GM23338 (cell line): ENCODE results near the gene PGAM1. TPM values are rescaled to one million over a fixed set of nuclear protein-coding genes. Genes with fewer than 3 reads are reported as not detected.
A peak's percentile ranks its signal among the peaks of the same experiment; 100 is the strongest.

Experiments used
- ATAC-seq: fragments of 200-7000 bp; cut with Tn5 transposase; 3 replicates; pipeline ENCODE4 v1.9.1; 2020
- DNase-seq: peaks from one replicate; pipeline ENCODE4 v3.0.0-alpha.2; 2015; ENCODE audit warnings: low spot score
- H2AFZ ChIP-seq: fragments of 200-600 bp; sonication (generic); 2 replicates; pipeline ENCODE4 v1.8.0; 2016; ENCODE audit warnings: antibody characterized with exemption, mild to moderate bottlenecking, moderate library complexity
- H3F3A ChIP-seq: fragments of 200-600 bp; sonication (generic); replicated peaks from 2 replicates; pipeline ENCODE4 v1.8.0; 2017; ENCODE audit warnings: antibody characterized with exemption, mixed run types, low read depth
- H3K27ac ChIP-seq: fragments of 200-600 bp; sonication (generic); 2 replicates; pipeline ENCODE4 v1.6.1; 2016; ENCODE audit warnings: low read depth
- H3K27me3 ChIP-seq: fragments of 200-600 bp; sonication (generic); 2 replicates; pipeline ENCODE4 v1.8.0; 2016; ENCODE audit warnings: mild to moderate bottlenecking, mixed run types, moderate library complexity; ENCODE audit not compliant: insufficient read depth
- H3K36me3 ChIP-seq: fragments of 200-600 bp; sonication (generic); 2 replicates; pipeline ENCODE4 v1.8.0; 2016; ENCODE audit warnings: mild to moderate bottlenecking; ENCODE audit not compliant: insufficient read depth
- H3K4me1 ChIP-seq: fragments of 200-600 bp; sonication (generic); 2 replicates; pipeline ENCODE4 v1.8.0; 2016; ENCODE audit warnings: mild to moderate bottlenecking, moderate library complexity; ENCODE audit not compliant: insufficient read depth
- H3K4me2 ChIP-seq: fragments of 200-600 bp; sonication (generic); 2 replicates; pipeline ENCODE4 v1.7.1; 2017; ENCODE audit warnings: mixed run types
- H3K4me3 ChIP-seq: fragments of 200-600 bp; sonication (generic); 2 replicates; pipeline ENCODE4 v1.6.1; 2016; ENCODE audit warnings: mixed run types
- H3K79me2 ChIP-seq: fragments of 200-600 bp; sonication (generic); replicated peaks from 2 replicates; pipeline ENCODE4 v1.8.0; 2017; ENCODE audit warnings: mild to moderate bottlenecking; ENCODE audit not compliant: insufficient read depth
- H3K9me2 ChIP-seq: fragments of 200-600 bp; sonication (generic); 2 replicates; pipeline ENCODE4 v1.8.0; 2017; ENCODE audit not compliant: insufficient read depth
- H4K20me1 ChIP-seq: fragments of 200-600 bp; sonication (generic); replicated peaks from 2 replicates; pipeline ENCODE4 v1.8.0; 2017; ENCODE audit warnings: mild to moderate bottlenecking; ENCODE audit not compliant: insufficient read depth
- H3K27ac Mint-ChIP-seq: 2 replicates; pipeline ENCODE4 v1.8.0; 2020; ENCODE audit warnings: inconsistent platforms, mild to moderate bottlenecking, moderate library complexity, mixed read lengths
- H3K27me3 Mint-ChIP-seq: 3 replicates; pipeline ENCODE4 v1.8.0; 2022; ENCODE audit warnings: low read depth, mild to moderate bottlenecking, moderate library complexity, mixed read lengths, inconsistent platforms; ENCODE audit not compliant: insufficient read depth, poor library complexity
- H3K36me3 Mint-ChIP-seq: 3 replicates; pipeline ENCODE4 v1.8.0; 2021; ENCODE audit warnings: low read depth, mild to moderate bottlenecking, inconsistent platforms, moderate library complexity, mixed read lengths
- H3K4me1 Mint-ChIP-seq: 3 replicates; pipeline ENCODE4 v1.8.0; 2020; ENCODE audit warnings: mild to moderate bottlenecking, inconsistent platforms, mixed read lengths
- H3K4me3 Mint-ChIP-seq: 3 replicates; pipeline ENCODE4 v1.8.0; 2021; ENCODE audit warnings: moderate library complexity, mild to moderate bottlenecking, inconsistent platforms, mixed read lengths
- H3K9me3 Mint-ChIP-seq: 3 replicates; pipeline ENCODE4 v1.8.0; 2020; ENCODE audit warnings: moderate library complexity, mild to moderate bottlenecking, inconsistent platforms, mixed read lengths
- CREB1 ChIP-seq: fragments of 250-450 bp; sonication (Bioruptor Pico); IDR thresholded peaks from 2 replicates; pipeline ENCODE4 v1.5.0; 2020; ENCODE audit warnings: low read depth, mild to moderate bottlenecking, moderate library complexity
- EZH2 ChIP-seq: fragments of 200-600 bp; sonication (generic); IDR thresholded peaks from one replicate; pipeline ENCODE4 v1.8.0; 2017; ENCODE audit warnings: antibody characterized with exemption, mild to moderate bottlenecking, low read depth; ENCODE audit not compliant: unreplicated experiment
- EZH2phosphoT487 ChIP-seq: fragments of 200-600 bp; sonication (generic); IDR thresholded peaks from one replicate; pipeline ENCODE4 v1.8.1; 2018; ENCODE audit warnings: antibody characterized with exemption; ENCODE audit not compliant: unreplicated experiment
- JUNB ChIP-seq: IDR thresholded peaks from one replicate; pipeline ENCODE4 v1.6.1; 2016; ENCODE audit warnings: antibody characterized with exemption; ENCODE audit not compliant: unreplicated experiment
- NANOG ChIP-seq: IDR thresholded peaks from 2 replicates; pipeline ENCODE4 v1.6.1; 2016; ENCODE audit warnings: antibody characterized with exemption, borderline replicate concordance
- POLR2AphosphoS5 ChIP-seq: IDR thresholded peaks from 2 replicates; pipeline ENCODE4 v1.6.1; 2016; ENCODE audit warnings: antibody characterized with exemption, low read depth
- REST ChIP-seq: IDR thresholded peaks from one replicate; pipeline ENCODE4 v1.6.1; 2018; ENCODE audit warnings: antibody characterized with exemption; ENCODE audit not compliant: unreplicated experiment
- STAT1 ChIP-seq: IDR thresholded peaks from one replicate; pipeline ENCODE4 v1.6.1; 2016; ENCODE audit warnings: antibody characterized with exemption; ENCODE audit not compliant: unreplicated experiment
- ZNF114 ChIP-seq: fragments of 250-450 bp; sonication (Bioruptor Pico); IDR thresholded peaks from 2 replicates; pipeline ENCODE4 v1.5.0; 2020; ENCODE audit warnings: mild to moderate bottlenecking, moderate library complexity
- ZNF331 ChIP-seq: fragments of 250-450 bp; sonication (Bioruptor Pico); IDR thresholded peaks from 2 replicates; pipeline ENCODE4 v1.5.0; 2020; ENCODE audit warnings: low read depth, mild to moderate bottlenecking, moderate library complexity
- polyA plus RNA-seq: library from polyadenylated mRNA; unstranded; fragments of >200 nt; fragmentation: Nextera tagmentation; extraction: Ambion mirVana; gene quantifications from 2 replicates; pipeline ENCODE4 v1.2.1, GENCODE V29; 2016
- total RNA-seq: library from RNA; depleted of rRNA; stranded (reverse); fragments of >200 nt; shearing (Covaris generic); gene quantifications from 2 replicates; pipeline ENCODE4 v1.2.3, GENCODE V29; 2014
- TF ChIP-seq, protein P1 (sequence below): fragments of 250-450 bp; sonication (Bioruptor Pico); IDR thresholded peaks from 2 replicates; pipeline ENCODE4 v1.5.0; 2020; ENCODE audit warnings: mild to moderate bottlenecking, moderate library complexity
- TF ChIP-seq, protein P2 (sequence below): IDR thresholded peaks from 2 replicates; pipeline ENCODE4 v1.6.1; 2016; ENCODE audit warnings: antibody characterized with exemption
- TF ChIP-seq, protein P3 (sequence below), 2 experiments: fragments of 200-600 bp in 1 of 2; sonication (generic) in 1 of 2; conservative IDR thresholded peaks; 2 replicates each; pipeline versions ENCODE4 v1.5.1 to v1.6.1; 2016 to 2017; ENCODE audit warnings: antibody characterized with exemption in 2 of 2, low read depth in 2 of 2, mild to moderate bottlenecking in 2 of 2, moderate library complexity in 1 of 2

Gene PGAM1
- total and polyA plus RNA-seq, 2 experiments from 2014 or later = 497 to 930 TPM

- H3K4me1 ChIP-seq = no peaks in the 10 kb centered on the region
- no peak overlapping the region for H2AFZ ChIP-seq
- no peaks in the 10 kb centered on the region for H3K27me3 ChIP-seq
- DNase-seq (no peak), ATAC-seq (no peak)
- H3K27ac Mint-ChIP-seq = no peak overlapping the region
- peaks cover 86% of the 10 kb centered on the region for H3K36me3 Mint-ChIP-seq
- H3K4me2 ChIP-seq = no peak overlapping the region
- H3F3A ChIP-seq = peaks cover 17% of the 10 kb centered on the region; the same call in 1 of the 2 replicates
- H3K4me3 ChIP-seq = no peak overlapping the region
- H3K79me2 ChIP-seq = peaks cover 11% of the 10 kb centered on the region; the same call in 1 of the 2 replicates
- peaks cover 43% of the 10 kb centered on the region for H3K36me3 ChIP-seq
- no peaks in the 10 kb centered on the region for H3K9me3 Mint-ChIP-seq
- peaks cover 19% of the 10 kb centered on the region for H3K27me3 Mint-ChIP-seq
- H3K27ac ChIP-seq = peak overlapping the region; percentile 50; the same call in 1 of the 2 replicates
- TF ChIP-seq EZH2 (no peak), REST (no peak), JUNB (no peak), POLR2AphosphoS5 (no peak), NANOG (no peak), CREB1 (no peak), EZH2phosphoT487 (no peak), STAT1 (no peak), ZNF331 (CRISPR knock-in tag) (no peak), ZNF114 (CRISPR knock-in tag) (no peak)
- TF ChIP-seq, protein P1, sequence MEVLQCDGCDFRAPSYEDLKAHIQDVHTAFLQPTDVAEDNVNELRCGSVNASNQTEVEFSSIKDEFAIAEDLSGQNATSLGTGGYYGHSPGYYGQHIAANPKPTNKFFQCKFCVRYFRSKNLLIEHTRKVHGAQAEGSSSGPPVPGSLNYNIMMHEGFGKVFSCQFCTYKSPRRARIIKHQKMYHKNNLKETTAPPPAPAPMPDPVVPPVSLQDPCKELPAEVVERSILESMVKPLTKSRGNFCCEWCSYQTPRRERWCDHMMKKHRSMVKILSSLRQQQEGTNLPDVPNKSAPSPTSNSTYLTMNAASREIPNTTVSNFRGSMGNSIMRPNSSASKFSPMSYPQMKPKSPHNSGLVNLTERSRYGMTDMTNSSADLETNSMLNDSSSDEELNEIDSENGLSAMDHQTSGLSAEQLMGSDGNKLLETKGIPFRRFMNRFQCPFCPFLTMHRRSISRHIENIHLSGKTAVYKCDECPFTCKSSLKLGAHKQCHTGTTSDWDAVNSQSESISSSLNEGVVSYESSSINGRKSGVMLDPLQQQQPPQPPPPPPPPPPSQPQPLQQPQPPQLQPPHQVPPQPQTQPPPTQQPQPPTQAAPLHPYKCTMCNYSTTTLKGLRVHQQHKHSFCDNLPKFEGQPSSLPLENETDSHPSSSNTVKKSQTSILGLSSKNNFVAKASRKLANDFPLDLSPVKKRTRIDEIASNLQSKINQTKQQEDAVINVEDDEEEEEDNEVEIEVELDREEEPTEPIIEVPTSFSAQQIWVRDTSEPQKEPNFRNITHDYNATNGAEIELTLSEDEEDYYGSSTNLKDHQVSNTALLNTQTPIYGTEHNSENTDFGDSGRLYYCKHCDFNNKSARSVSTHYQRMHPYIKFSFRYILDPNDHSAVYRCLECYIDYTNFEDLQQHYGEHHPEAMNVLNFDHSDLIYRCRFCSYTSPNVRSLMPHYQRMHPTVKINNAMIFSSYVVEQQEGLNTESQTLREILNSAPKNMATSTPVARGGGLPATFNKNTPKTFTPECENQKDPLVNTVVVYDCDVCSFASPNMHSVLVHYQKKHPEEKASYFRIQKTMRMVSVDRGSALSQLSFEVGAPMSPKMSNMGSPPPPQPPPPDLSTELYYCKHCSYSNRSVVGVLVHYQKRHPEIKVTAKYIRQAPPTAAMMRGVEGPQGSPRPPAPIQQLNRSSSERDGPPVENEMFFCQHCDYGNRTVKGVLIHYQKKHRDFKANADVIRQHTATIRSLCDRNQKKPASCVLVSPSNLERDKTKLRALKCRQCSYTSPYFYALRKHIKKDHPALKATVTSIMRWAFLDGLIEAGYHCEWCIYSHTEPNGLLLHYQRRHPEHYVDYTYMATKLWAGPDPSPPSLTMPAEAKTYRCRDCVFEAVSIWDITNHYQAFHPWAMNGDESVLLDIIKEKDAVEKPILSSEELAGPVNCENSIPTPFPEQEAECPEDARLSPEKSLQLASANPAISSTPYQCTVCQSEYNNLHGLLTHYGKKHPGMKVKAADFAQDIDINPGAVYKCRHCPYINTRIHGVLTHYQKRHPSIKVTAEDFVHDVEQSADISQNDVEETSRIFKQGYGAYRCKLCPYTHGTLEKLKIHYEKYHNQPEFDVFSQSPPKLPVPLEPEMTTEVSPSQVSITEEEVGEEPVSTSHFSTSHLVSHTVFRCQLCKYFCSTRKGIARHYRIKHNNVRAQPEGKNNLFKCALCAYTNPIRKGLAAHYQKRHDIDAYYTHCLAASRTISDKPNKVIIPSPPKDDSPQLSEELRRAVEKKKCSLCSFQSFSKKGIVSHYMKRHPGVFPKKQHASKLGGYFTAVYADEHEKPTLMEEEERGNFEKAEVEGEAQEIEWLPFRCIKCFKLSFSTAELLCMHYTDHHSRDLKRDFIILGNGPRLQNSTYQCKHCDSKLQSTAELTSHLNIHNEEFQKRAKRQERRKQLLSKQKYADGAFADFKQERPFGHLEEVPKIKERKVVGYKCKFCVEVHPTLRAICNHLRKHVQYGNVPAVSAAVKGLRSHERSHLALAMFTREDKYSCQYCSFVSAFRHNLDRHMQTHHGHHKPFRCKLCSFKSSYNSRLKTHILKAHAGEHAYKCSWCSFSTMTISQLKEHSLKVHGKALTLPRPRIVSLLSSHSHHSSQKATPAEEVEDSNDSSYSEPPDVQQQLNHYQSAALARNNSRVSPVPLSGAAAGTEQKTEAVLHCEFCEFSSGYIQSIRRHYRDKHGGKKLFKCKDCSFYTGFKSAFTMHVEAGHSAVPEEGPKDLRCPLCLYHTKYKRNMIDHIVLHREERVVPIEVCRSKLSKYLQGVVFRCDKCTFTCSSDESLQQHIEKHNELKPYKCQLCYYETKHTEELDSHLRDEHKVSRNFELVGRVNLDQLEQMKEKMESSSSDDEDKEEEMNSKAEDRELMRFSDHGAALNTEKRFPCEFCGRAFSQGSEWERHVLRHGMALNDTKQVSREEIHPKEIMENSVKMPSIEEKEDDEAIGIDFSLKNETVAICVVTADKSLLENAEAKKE (CRISPR knock-in tag) = no peak
- TF ChIP-seq, protein P2, sequence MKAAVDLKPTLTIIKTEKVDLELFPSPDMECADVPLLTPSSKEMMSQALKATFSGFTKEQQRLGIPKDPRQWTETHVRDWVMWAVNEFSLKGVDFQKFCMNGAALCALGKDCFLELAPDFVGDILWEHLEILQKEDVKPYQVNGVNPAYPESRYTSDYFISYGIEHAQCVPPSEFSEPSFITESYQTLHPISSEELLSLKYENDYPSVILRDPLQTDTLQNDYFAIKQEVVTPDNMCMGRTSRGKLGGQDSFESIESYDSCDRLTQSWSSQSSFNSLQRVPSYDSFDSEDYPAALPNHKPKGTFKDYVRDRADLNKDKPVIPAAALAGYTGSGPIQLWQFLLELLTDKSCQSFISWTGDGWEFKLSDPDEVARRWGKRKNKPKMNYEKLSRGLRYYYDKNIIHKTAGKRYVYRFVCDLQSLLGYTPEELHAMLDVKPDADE = no peak
- TF ChIP-seq, protein P3, sequence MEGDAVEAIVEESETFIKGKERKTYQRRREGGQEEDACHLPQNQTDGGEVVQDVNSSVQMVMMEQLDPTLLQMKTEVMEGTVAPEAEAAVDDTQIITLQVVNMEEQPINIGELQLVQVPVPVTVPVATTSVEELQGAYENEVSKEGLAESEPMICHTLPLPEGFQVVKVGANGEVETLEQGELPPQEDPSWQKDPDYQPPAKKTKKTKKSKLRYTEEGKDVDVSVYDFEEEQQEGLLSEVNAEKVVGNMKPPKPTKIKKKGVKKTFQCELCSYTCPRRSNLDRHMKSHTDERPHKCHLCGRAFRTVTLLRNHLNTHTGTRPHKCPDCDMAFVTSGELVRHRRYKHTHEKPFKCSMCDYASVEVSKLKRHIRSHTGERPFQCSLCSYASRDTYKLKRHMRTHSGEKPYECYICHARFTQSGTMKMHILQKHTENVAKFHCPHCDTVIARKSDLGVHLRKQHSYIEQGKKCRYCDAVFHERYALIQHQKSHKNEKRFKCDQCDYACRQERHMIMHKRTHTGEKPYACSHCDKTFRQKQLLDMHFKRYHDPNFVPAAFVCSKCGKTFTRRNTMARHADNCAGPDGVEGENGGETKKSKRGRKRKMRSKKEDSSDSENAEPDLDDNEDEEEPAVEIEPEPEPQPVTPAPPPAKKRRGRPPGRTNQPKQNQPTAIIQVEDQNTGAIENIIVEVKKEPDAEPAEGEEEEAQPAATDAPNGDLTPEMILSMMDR (conservative IDR thresholded peaks at IDR 0.05; ENCODE audit: low read depth in 2 of 2) = no peak
- no peaks in the 10 kb centered on the region for H3K4me1 Mint-ChIP-seq
- peaks cover 17% of the 10 kb centered on the region for H4K20me1 ChIP-seq
- no peaks in the 10 kb centered on the region for H3K9me2 ChIP-seq
- no peak overlapping the region for H3K4me3 Mint-ChIP-seq
These were observed 30.2 kb downstream of the PGAM1 start for GRCh38 chr10:97456034-97456685.
